HG03025 (cell line): Measurements from ENCODE around the gene XRCC2.
A peak's percentile ranks its signal among the peaks of the same experiment; 100 is the strongest.
"Not testable (repeated sequence)": the region's sequence is repeated elsewhere in the genome, so short reads cannot be mapped to it uniquely, and the experiment has no call there.

Source experiments
- ATAC-seq: cut with Tn5 transposase; IDR thresholded peaks from one replicate; pipeline ENCODE4 v1.9.1; 2021; ENCODE audit warnings: mild to moderate bottlenecking, moderate library complexity; ENCODE audit not compliant: unreplicated experiment, low FRiP score

XRCC2 gene

GRCh38 chr7:152675759-152676636 is at the start of gene XRCC2:
Gene XRCC2, minus strand, starts transcription at chr7:152676141. Its CDS starts 62 bp downstream, at chr7:152676079.
- ATAC-seq: peak; percentile 88

GRCh38 chr7:152723364-152723763 is 47.4 kb upstream of the XRCC2 start:
- no peak for ATAC-seq

GRCh38 chr7:152712412-152713042 is 36.6 kb upstream of the XRCC2 start:
- ATAC-seq: not testable (repeated sequence)

- no peak for ATAC-seq
These were observed 35.6 kb upstream of the XRCC2 start for GRCh38 chr7:152711444-152711944.

GRCh38 chr7:152710153-152710442 is 34.2 kb upstream of the XRCC2 start:
- no peak for ATAC-seq

GRCh38 chr7:152709287-152710152 is 33.6 kb upstream of the XRCC2 start:
- no peak for ATAC-seq

- no peak for ATAC-seq
These were observed 28.9 kb upstream of the XRCC2 start for GRCh38 chr7:152704796-152705384.

- ATAC-seq: no peak
These were observed 23.1 kb upstream of the XRCC2 start for GRCh38 chr7:152699079-152699478.

GRCh38 chr7:152697268-152697974 is 21.5 kb upstream of the XRCC2 start:
- not testable (repeated sequence) for ATAC-seq

- not testable (repeated sequence) for ATAC-seq
These were observed 16.3 kb upstream of the XRCC2 start for GRCh38 chr7:152692196-152692595.

- ATAC-seq: no peak
These were observed 7.4 kb upstream of the XRCC2 start for GRCh38 chr7:152683297-152683696.

- ATAC-seq: no peak
These were observed 2.1 kb upstream of the XRCC2 start for GRCh38 chr7:152677808-152678670.

- peak; percentile 22 for ATAC-seq
These were observed 832 bp downstream of the XRCC2 start for GRCh38 chr7:152674860-152675758.

- ATAC-seq: no peak
These were observed 2.0 kb downstream of the XRCC2 start for GRCh38 chr7:152673897-152674296.

GRCh38 chr7:152672626-152673025 is 3.3 kb downstream of the XRCC2 start:
- no peak for ATAC-seq

GRCh38 chr7:152669758-152670157 is 6.2 kb downstream of the XRCC2 start:
- no peak for ATAC-seq

- no peak for ATAC-seq
These were observed 7.0 kb downstream of the XRCC2 start for GRCh38 chr7:152668975-152669374.

GRCh38 chr7:152667958-152668357 is 8.0 kb downstream of the XRCC2 start:
- ATAC-seq: peak; percentile 66
